Testis (tissue), 2 donors: ENCODE results near the gene GPR152.

Source experiments
- POLR2A ChIP-seq: fragments of 450-650 bp; IDR thresholded peaks from one replicate; pipeline ENCODE4 v1.6.1; 2017; ENCODE audit warnings: antibody characterized with exemption, mild to moderate bottlenecking, moderate library complexity
- TF ChIP-seq, protein P1 (sequence below), 3 experiments: fragments of 450-650 bp in 2 of 3; fragments of 200-600 bp in 1 of 3; sonication (generic) in 1 of 3; IDR thresholded peaks; one replicate each; pipeline ENCODE4 v1.5.1; 2016 to 2019; ENCODE audit warnings: antibody characterized with exemption in 3 of 3, mild to moderate bottlenecking in 2 of 3, moderate library complexity in 1 of 3

DNA sequence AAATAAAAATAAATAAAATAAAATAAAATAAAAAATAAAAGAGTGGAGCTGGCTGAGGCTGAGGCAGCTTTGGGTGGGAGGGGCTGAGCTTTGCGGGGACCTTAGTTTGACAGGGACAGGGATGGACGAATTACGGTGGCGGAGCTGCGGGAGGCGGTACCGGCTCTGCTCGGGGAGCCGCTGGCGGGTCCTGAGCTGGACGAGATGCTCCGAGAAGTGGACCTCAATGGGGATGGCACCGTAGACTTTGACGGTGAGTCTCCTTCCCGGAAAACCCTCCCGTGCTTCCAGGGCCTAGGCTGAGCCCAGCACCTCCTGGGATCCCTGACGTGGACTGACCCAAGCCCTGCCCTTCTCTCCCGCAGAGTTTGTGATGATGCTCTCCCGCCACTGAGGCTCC lies 5.7 kb upstream of the GPR152 start:
- TF ChIP-seq, protein P1, sequence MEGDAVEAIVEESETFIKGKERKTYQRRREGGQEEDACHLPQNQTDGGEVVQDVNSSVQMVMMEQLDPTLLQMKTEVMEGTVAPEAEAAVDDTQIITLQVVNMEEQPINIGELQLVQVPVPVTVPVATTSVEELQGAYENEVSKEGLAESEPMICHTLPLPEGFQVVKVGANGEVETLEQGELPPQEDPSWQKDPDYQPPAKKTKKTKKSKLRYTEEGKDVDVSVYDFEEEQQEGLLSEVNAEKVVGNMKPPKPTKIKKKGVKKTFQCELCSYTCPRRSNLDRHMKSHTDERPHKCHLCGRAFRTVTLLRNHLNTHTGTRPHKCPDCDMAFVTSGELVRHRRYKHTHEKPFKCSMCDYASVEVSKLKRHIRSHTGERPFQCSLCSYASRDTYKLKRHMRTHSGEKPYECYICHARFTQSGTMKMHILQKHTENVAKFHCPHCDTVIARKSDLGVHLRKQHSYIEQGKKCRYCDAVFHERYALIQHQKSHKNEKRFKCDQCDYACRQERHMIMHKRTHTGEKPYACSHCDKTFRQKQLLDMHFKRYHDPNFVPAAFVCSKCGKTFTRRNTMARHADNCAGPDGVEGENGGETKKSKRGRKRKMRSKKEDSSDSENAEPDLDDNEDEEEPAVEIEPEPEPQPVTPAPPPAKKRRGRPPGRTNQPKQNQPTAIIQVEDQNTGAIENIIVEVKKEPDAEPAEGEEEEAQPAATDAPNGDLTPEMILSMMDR (IDR thresholded peaks at IDR 0.05) = no peak
- TF ChIP-seq POLR2A = no peak
